OCI-M1 (cell line): ENCODE data around the gene IL24.

Source experiments
- DNase-seq: peaks from one replicate; lab custom pipeline; 2025; lab: John Stamatoyannopoulos, UW

The IL24 gene

DNA sequence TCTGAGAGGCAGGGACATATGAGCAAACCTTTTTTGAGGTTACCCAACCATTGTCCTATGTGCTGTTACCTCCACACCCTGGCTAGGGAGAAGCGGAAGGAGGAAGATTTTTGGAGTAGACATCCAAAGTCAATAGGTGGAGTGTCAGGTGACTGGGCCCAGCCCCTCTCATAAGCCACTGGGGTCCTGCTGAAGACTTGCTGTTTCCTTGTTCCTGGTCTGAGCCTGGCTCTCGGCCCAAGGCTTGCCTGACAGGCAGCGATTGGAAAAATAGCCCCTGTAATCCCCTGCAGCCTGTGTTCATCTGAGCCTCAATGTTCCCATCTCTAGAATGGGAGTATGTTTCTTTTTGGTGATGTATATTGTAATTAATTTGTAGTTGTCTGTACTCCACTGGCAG is 55.9 kb downstream of the IL24 start:
- no peak for DNase-seq

DNA sequence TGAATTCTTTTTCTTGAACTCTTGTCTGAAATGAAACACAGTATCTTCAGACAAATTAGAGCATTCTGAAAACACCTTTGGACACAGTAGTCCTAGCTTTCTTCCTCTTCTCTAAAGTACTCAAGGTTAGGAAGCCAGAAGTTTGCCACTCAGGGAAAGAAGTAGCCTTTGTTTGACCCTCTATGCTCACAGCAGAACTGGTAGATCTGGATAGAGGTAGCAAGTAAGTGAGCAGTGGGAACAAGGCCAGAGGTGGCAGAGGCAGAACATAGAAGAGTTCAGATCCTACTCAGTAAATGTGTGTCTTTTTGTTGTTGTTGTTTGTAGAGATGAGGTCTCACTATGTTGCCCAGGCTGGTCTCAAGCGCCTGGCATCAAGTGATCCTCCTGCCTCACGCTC is 56.4 kb downstream of the IL24 start:
- no peak for DNase-seq
